ENCODE data around the gene HCK.

The HCK gene

DNA sequence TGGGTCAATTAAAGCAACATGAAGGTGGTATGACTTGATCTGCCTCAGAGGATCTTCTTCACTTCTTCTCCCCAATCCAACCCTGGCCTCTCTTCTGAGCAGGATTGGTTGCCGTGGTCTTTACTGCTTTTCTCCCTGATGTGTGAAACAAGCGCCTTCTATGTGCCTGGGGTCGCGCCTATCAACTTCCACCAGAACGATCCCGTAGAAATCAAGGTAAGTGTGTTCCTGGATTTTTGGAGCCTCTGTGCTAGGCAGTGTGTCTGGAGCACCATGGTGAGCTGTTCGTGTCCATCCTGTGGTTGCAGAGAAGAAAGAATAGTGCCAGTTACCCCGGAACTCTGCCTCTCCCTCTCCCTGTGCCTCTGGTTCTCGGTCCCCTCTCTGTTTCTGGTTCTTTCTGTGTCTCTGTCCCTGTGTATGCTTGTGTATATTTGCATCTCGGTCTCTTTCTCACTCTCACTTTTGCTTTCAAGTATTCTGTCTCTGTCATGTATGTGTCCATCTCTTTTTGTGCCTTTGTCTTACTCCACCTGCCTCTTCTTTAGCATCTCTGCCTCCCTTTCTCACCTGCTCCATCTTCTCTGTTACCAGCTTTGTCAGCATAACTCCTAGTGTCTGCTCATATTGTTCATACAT lies 81.0 kb downstream of the HCK start:
- DNase-seq, result no peak

GRCh38 chr20:32134026-32134425 lies 82.0 kb downstream of the HCK start:
- no peak for DNase-seq

DNA sequence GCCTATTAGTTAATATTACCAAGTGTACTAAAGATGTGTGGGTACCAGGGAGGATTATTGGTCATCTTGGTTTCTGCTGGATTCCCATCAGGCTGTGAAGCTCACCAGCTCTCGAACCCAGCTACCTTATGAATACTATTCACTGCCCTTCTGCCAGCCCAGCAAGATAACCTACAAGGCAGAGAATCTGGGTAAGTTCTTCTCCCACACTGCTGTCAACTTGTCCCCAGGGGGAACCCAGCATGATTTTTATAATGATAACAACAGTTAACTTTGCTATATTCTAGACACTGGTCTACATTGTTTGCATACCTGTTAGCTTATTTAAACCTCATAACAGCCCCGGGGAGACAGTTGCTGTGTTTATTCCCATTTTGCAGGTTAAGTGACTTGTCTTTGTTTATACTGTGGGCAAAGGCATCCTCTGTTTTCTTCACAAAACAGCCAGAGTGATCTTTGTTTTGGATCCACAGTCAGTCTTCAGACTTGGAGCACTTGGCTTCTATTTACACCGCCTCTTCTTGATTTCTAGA lies 84.0 kb downstream of the HCK start:
- no peak for DNase-seq

DNA sequence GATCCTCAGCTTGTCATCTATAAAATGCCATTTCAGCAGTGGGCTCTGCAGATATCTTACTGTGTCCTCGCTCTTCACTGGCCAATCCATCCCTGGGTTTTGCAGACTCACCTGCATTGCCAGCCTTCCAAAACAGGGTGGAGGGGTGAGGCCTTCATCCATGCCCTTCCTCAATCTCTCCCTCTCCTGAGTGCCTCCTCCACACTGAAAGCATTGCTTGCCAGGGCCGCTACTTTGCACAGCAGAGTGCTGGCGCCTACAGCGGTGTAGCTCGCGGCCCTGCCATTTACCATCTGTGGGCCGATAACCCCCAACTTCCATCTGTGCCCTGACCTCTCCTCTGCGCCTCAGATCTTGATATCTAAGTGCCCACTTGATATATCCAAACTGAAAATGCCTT lies 86.9 kb downstream of the HCK start:
- no peak for DNase-seq

- DNase-seq, result no peak
Measured at GRCh38 chr20:32139947-32140346, 87.9 kb downstream of the HCK start.

GRCh38 chr20:32140603-32141002 lies 88.6 kb downstream of the HCK start:
- DNase-seq, result no peak

- no peak for DNase-seq
Measured at GRCh38 chr20:32141465-32141980, 89.5 kb downstream of the HCK start.

- no peak for DNase-seq
Measured at GRCh38 chr20:32142088-32142487, 90.0 kb downstream of the HCK start.

DNA sequence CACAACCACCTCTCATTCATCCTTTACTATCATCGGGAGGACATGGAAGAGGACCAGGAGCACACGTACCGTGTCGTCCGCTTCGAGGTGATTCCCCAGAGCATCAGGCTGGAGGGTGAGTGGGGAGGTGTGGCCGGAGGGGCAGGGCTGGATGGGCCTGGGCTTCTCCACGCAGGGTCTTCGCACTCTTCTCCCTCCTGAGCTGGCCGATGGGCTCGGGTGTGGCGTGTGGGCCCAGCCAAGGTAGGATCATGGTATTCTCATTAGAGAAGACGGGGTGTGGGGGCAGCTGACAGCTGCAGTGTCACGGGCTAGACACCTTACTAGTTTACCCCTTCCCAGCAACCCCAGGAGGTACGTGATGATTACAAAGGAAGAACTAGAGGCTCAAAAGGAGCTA lies 90.9 kb downstream of the HCK start:
- no peak for DNase-seq

GRCh38 chr20:32144898-32145662 lies 93.0 kb downstream of the HCK start:
- no peak for DNase-seq

DNA sequence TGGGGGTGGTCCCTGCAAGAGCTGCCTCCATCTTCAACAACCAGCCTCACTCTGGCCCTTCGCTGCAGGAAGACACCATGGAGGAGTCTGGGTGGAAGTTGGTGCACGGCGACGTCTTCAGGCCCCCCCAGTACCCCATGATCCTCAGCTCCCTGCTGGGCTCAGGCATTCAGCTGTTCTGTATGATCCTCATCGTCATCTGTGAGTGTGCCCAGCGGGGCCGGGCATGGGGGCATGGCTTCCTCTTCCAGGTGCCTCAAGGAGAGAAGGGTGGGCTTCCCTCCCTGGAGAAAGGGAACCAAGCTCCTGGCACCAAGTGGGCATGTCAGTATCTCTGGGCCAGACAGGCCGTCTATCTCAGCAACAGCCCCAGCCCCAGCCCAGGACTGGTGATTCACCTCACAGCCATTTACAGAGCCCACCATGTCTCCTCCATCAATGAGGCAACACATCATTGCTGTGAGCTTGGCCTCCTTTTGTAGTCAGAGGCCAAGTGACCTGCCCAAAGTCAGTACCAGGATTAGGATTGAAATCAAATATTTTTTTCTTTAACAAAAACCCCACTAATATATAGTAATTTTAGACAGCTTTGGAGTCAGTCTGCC lies 97.6 kb downstream of the HCK start:
- no peak for DNase-seq

DNA sequence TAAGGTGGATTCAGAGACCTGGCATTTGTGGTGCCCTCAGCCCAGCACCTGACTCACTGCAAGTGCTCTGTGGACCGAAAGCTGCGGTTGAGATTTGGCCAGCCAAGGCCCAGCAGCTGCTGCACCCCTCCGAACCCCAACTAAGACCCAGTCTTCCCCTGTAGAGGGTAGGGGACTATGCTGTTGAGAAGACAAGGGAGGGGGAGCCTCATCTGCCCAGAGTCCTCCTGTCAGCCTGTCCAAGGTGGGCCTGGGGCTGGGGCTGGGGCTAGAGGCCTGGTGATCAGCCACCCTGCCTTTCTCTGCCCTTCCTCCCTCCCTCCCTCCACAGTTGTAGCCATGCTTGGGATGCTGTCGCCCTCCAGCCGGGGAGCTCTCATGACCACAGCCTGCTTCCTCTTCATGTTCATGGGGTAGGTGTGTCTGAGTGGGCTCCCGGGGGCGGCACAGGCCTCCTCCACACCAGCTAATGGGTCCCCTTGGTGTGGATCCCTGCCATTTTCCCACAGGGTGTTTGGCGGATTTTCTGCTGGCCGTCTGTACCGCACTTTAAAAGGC lies 98.3 kb downstream of the HCK start:
- no peak for DNase-seq
